Esophagus squamous epithelium (tissue), 4 donors: ENCODE measurements around the gene LTBP1.

Source experiments
- CTCF ChIP-seq, 6 experiments: fragments of 450-650 bp in 4 of 6; fragments of 200-600 bp in 2 of 6; sonication (generic) in 2 of 6; IDR thresholded peaks; one replicate each; pipeline ENCODE4 v1.5.1; 2016 to 2019; ENCODE audit warnings: antibody characterized with exemption in 6 of 6, mild to moderate bottlenecking in 4 of 6, moderate library complexity in 4 of 6
- POLR2A ChIP-seq, 4 donors: fragments of 450-650 bp; IDR thresholded peaks; one replicate each; pipeline ENCODE4 v1.6.1; 2017; ENCODE audit warnings: antibody characterized with exemption in 4 of 4, mild to moderate bottlenecking in 4 of 4, moderate library complexity in 3 of 4

GRCh38 chr2:33130544-33130943, 183.8 kb downstream of the LTBP1 start:
- TF ChIP-seq CTCF (IDR thresholded peaks at IDR 0.05) (no peak), POLR2A (IDR thresholded peaks at IDR 0.05) (no peak)
